ENCODE data around the gene CLEC10A.
"Not testable (repeated sequence)": the region's sequence is repeated elsewhere in the genome, so short reads cannot be mapped to it uniquely, and the experiment has no call there.

CLEC10A gene

DNA sequence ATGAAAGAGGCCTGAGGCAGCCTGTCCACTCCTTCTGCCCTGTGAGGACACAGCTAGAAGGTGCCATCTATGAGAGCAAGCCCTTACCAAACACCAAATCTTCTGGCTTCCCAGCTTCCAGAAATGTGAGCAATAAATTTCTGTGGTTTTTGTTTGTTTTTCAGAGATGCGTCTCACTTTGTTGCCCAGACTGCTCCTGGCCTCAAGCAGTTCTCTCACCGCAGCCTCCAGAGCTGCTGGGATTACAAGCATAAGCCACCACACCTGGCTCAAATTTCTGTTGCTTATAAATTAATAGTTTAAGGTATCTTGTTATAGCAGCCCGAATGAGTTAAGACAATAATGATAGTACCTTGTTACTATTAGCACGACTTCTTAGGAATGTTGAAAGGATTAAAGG is 23.7 kb downstream of the CLEC10A start:
- Histone ChIP-seq H3K4me2 (ENCODE audit: low read depth, low read length) (no peak overlapping the region), H2AFZ (ENCODE audit: low read length) (no peak overlapping the region), H3K4me3 (ENCODE audit: low read length) (no peak overlapping the region), H3K9ac (ENCODE audit: low read length) (no peak overlapping the region), H3K9me2 (replicated peaks; ENCODE audit: insufficient read depth, low read length) (no peaks in the 10 kb centered on the region), H3K27ac (ENCODE audit: low read length) (no peak overlapping the region), H3K9me3 (replicated peaks; ENCODE audit: insufficient read depth, low read length) (no peaks in the 10 kb centered on the region), H3K27me3 (replicated peaks; ENCODE audit: insufficient read depth, low read length) (peaks cover 62% of the 10 kb centered on the region), H3K79me2 (ENCODE audit: low read length) (no peaks in the 10 kb centered on the region), H3F3A (ENCODE audit: insufficient read depth, low read length) (no peaks in the 10 kb centered on the region), H3K4me1 (ENCODE audit: low read length) (no peaks in the 10 kb centered on the region), H3K36me3 (replicated peaks; ENCODE audit: insufficient read depth, low read length) (no peaks in the 10 kb centered on the region), H4K20me1 (ENCODE audit: insufficient read depth, low read length) (no peaks in the 10 kb centered on the region)
- no peak for TF ChIP-seq EZH2phosphoT487 (IDR thresholded peaks at IDR 0.05; ENCODE audit: low read length)
- peak; percentile 4 for DNase-seq

DNA sequence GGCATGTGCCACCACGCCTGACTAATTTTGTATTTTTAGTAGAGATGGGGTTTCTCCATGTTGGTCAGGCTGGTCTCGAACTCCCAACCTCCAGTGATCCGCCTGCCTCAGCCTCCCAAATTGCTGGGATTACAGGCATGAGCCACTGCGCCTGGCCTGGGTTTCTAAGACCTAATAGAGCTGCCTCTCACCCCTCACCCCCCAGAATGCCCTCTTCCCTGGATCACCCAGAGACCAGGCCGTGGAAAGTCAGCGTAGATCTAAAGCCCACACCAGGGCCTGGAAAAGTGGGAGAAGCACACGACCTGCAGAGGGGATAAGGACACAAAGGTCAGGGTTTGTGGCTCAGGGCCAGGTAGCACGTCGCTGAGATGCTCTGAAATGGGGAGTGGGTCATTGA is 29.5 kb downstream of the CLEC10A start:
- H3K9me3 ChIP-seq (replicated peaks; ENCODE audit: insufficient read depth, low read length); H3K4me2 ChIP-seq (ENCODE audit: low read depth, low read length); H3K9me2 ChIP-seq (replicated peaks; ENCODE audit: insufficient read depth, low read length); H3K4me1 ChIP-seq (ENCODE audit: low read length); H3K4me3 ChIP-seq (ENCODE audit: low read length); H3K79me2 ChIP-seq (ENCODE audit: low read length); H3K36me3 ChIP-seq (replicated peaks; ENCODE audit: insufficient read depth, low read length); DNase-seq; H4K20me1 ChIP-seq (ENCODE audit: insufficient read depth, low read length); H3K27ac ChIP-seq (ENCODE audit: low read length); H2AFZ ChIP-seq (ENCODE audit: low read length); H3K9ac ChIP-seq (ENCODE audit: low read length): not testable (repeated sequence)
- Histone ChIP-seq H3K27me3 (replicated peaks; ENCODE audit: insufficient read depth, low read length) (peaks cover 36% of the 10 kb centered on the region), H3F3A (ENCODE audit: insufficient read depth, low read length) (peaks cover 16% of the 10 kb centered on the region)

DNA sequence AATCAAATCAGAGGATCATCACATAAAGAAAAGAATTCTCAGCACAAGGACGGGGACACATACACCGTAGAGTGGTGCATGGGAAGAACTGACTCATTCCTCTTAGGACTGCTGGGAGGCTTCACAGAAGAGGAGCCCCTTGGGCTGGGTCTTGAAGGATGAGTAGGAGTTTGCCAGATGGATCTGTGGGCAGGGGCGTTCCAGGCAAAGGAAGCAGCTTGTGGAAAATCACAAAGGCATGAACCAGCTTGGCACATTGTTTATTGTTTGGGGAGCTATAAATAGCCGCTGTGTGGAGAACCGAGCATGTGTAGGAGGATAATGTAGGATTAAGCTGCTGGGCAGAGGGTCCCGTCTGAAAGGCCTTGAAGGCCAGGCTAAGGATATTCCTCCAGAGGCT is 31.1 kb downstream of the CLEC10A start:
- no peaks in the 10 kb centered on the region for H4K20me1 ChIP-seq (ENCODE audit: insufficient read depth, low read length)
- no peak overlapping the region for H3K9ac ChIP-seq (ENCODE audit: low read length)
- H3K4me3 ChIP-seq (ENCODE audit: low read length): no peak overlapping the region
- H2AFZ ChIP-seq (ENCODE audit: low read length): no peak overlapping the region
- H3K4me2 ChIP-seq (ENCODE audit: low read depth, low read length): no peak overlapping the region
- peak; percentile 3 for DNase-seq
- H3K27ac ChIP-seq (ENCODE audit: low read length): no peak overlapping the region
- no peaks in the 10 kb centered on the region for H3K9me3 ChIP-seq (replicated peaks; ENCODE audit: insufficient read depth, low read length)
- H3K4me1 ChIP-seq (ENCODE audit: low read length): 0 out of 2 replicates have a peak, but pooled peaks cover 5% of the 10 kb centered on the region
- no peaks in the 10 kb centered on the region for H3K79me2 ChIP-seq (ENCODE audit: low read length)
- peaks cover 16% of the 10 kb centered on the region for H3F3A ChIP-seq (ENCODE audit: insufficient read depth, low read length)
- no peaks in the 10 kb centered on the region for H3K36me3 ChIP-seq (replicated peaks; ENCODE audit: insufficient read depth, low read length)
- TF ChIP-seq EZH2 (optimal IDR thresholded peaks at IDR 0.05; ENCODE audit: low read depth, low read length): no peak
- TF ChIP-seq, protein P1, sequence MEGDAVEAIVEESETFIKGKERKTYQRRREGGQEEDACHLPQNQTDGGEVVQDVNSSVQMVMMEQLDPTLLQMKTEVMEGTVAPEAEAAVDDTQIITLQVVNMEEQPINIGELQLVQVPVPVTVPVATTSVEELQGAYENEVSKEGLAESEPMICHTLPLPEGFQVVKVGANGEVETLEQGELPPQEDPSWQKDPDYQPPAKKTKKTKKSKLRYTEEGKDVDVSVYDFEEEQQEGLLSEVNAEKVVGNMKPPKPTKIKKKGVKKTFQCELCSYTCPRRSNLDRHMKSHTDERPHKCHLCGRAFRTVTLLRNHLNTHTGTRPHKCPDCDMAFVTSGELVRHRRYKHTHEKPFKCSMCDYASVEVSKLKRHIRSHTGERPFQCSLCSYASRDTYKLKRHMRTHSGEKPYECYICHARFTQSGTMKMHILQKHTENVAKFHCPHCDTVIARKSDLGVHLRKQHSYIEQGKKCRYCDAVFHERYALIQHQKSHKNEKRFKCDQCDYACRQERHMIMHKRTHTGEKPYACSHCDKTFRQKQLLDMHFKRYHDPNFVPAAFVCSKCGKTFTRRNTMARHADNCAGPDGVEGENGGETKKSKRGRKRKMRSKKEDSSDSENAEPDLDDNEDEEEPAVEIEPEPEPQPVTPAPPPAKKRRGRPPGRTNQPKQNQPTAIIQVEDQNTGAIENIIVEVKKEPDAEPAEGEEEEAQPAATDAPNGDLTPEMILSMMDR (IDR thresholded peaks at IDR 0.05; ENCODE audit: low read length): no peak
- TF ChIP-seq EZH2phosphoT487 (IDR thresholded peaks at IDR 0.05; ENCODE audit: low read length): no peak
- peaks cover 45% of the 10 kb centered on the region for H3K27me3 ChIP-seq (replicated peaks; ENCODE audit: insufficient read depth, low read length)
- no peaks in the 10 kb centered on the region for H3K9me2 ChIP-seq (replicated peaks; ENCODE audit: insufficient read depth, low read length)

DNA sequence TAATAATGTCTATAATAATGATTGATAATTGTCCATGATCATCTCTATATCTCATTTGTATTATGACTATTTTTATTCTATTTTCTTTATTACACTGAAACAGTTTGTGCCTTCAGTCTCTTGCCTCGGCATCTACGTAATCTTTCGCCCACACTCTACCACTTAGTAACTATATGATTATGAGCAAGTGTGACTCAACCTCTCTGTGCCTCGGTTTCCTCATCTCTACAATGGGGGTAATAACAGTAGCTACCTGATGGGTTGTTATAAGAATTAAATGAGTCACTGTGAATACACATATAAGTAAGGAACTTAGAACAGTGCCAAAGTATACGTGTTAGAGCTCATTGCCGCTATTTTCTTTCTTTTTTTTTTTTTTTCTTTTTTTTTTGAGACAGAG is 32.5 kb downstream of the CLEC10A start:
- Histone ChIP-seq H3K9ac (ENCODE audit: low read length) (no peak overlapping the region), H3K27me3 (replicated peaks; ENCODE audit: insufficient read depth, low read length) (peaks cover 51% of the 10 kb centered on the region), H3K4me3 (ENCODE audit: low read length) (no peak overlapping the region), H3K9me2 (replicated peaks; ENCODE audit: insufficient read depth, low read length) (no peaks in the 10 kb centered on the region), H3K4me1 (ENCODE audit: low read length) (0 out of 2 replicates have a peak, but pooled peaks cover 10% of the 10 kb centered on the region), H2AFZ (ENCODE audit: low read length) (no peak overlapping the region), H3K27ac (ENCODE audit: low read length) (no peak overlapping the region), H3F3A (ENCODE audit: insufficient read depth, low read length) (peaks cover 16% of the 10 kb centered on the region), H3K9me3 (replicated peaks; ENCODE audit: insufficient read depth, low read length) (no peaks in the 10 kb centered on the region), H3K36me3 (replicated peaks; ENCODE audit: insufficient read depth, low read length) (no peaks in the 10 kb centered on the region), H3K79me2 (ENCODE audit: low read length) (no peaks in the 10 kb centered on the region), H3K4me2 (ENCODE audit: low read depth, low read length) (peak overlapping the region; percentile 88; the same call in 1 of the 2 replicates), H4K20me1 (ENCODE audit: insufficient read depth, low read length) (no peaks in the 10 kb centered on the region)
- TF ChIP-seq EZH2 (optimal IDR thresholded peaks at IDR 0.05; ENCODE audit: low read depth, low read length) (no peak), EZH2phosphoT487 (IDR thresholded peaks at IDR 0.05; ENCODE audit: low read length) (no peak)
- TF ChIP-seq, protein P1 (IDR thresholded peaks at IDR 0.05; ENCODE audit: low read length): no peak
- DNase-seq: peak; percentile 4

DNA sequence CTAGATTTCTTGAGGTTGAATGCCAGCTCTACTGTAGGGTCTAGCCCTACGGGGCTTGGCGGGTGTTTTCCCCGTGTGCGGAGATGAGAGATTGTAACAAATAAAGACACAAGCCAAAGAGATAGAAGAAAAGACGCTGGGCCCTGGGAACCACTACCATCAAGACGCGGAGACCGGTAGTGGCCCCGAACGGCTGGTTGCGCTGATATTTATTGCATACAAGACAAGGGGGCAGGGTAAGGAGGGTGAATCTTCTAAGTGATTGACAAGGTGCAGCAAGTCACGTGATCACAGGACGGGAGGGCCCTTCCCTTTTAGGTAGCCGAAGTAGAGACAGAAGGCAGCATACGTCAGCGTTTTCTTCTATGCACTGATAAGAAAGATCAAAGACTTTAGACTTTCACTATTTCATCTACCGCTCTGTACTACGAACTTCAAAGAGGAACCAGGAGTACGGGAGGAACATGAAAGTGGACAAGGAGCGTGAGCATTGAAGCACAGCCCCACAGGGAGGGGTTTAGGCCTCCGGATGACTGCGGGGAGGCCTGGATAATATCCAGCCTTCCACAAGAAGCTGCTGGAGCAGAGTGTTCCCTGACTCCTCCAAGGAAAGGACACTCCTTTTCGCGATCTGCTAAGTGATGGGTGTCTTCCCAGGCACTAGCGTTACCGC is 33.2 kb downstream of the CLEC10A start:
- H3K4me3 ChIP-seq (ENCODE audit: low read length): peak overlapping the region; percentile 52
- not testable (repeated sequence) for H3K36me3 ChIP-seq (replicated peaks; ENCODE audit: insufficient read depth, low read length); H3K9me2 ChIP-seq (replicated peaks; ENCODE audit: insufficient read depth, low read length); H4K20me1 ChIP-seq (ENCODE audit: insufficient read depth, low read length); H3K4me1 ChIP-seq (ENCODE audit: low read length); H3K9me3 ChIP-seq (replicated peaks; ENCODE audit: insufficient read depth, low read length); H3K79me2 ChIP-seq (ENCODE audit: low read length)
- peak overlapping the region; percentile 3; the same call in 1 of the 2 replicates for H3K9ac ChIP-seq (ENCODE audit: low read length)
- H2AFZ ChIP-seq (ENCODE audit: low read length): peak overlapping the region; percentile 87
- H3K27ac ChIP-seq (ENCODE audit: low read length): peak overlapping the region; percentile 23; the same call in 1 of the 2 replicates
- peak overlapping the region; percentile 88 for H3K4me2 ChIP-seq (ENCODE audit: low read depth, low read length)
- peak; percentile 93 for DNase-seq
- peaks cover 58% of the 10 kb centered on the region for H3K27me3 ChIP-seq (replicated peaks; ENCODE audit: insufficient read depth, low read length)
- peaks cover 16% of the 10 kb centered on the region for H3F3A ChIP-seq (ENCODE audit: insufficient read depth, low read length)
